K562 (cell line): ENCODE measurements around the gene TSC22D3. TPM values are rescaled to one million over a fixed set of nuclear protein-coding genes. Genes with fewer than 3 reads are reported as not detected.

Experiments
- ATAC-seq: fragments of 200-7000 bp; cut with Tn5 transposase; 3 replicates; pipeline ENCODE4 v1.9.1; 2020; ENCODE audit warnings: moderate library complexity
- BruUV-seq: library from RNA; stranded (reverse); fragments of 400-500 nt; replicated peaks from 2 replicates; lab custom pipeline; 2021; lab: Mats Ljungman, UMichigan
- CTCF ChIA-PET: fragments of 300-600 bp; formaldehyde crosslinking; extraction: SDS; loops from one replicate; lab custom pipeline; 2021; ENCODE audit warnings: low intra/inter-chr PET ratio; lab: Yijun Ruan, JAX
- POLR2A ChIA-PET: fragments of 300-600, 350-650 bp; sonication (Branson Sonifier 250); formaldehyde crosslinking; extraction: SDS; loops from one replicate; lab custom pipeline; 2021; ENCODE audit warnings: antibody characterized with exemption, inconsistent platforms; lab: Yijun Ruan, JAX
- DNase-seq, 4 experiments: peaks; one replicate each; pipeline versions ENCODE4 v3.0.0 to v3.0.0-alpha.2; 2011 to 2018; ENCODE audit warnings: low spot score in 3 of 4, mixed read lengths in 3 of 4; ENCODE audit errors: extremely low read depth in 1 of 4
- FAIRE-seq: peaks from 2 replicates; lab custom pipeline; 2011; peaks lifted over from hg19 to GRCh38; lab: Jason Lieb, UNC
- H2AFZ ChIP-seq: 2 replicates; pipeline ENCODE4 v1.6.0; 2011; ENCODE audit warnings: low read depth, low read length, control low read depth, inconsistent platforms
- H3K27ac ChIP-seq: fragments of 200-600 bp; 3 replicates; pipeline ENCODE4 v1.8.0; 2011; ENCODE audit warnings: low read depth, mild to moderate bottlenecking, control low read depth, inconsistent platforms, low read length, moderate library complexity, mixed read lengths; ENCODE audit errors: extremely low read depth
- H3K27me3 ChIP-seq, 2 experiments: fragments of 300-600 bp in 1 of 2; 2 replicates in 1 of 2; 3 replicates in 1 of 2; pipeline versions ENCODE4 v1.6.0 to v1.8.0; 2011; ENCODE audit warnings: inconsistent platforms in 2 of 2, low read length in 2 of 2, mild to moderate bottlenecking in 1 of 2, mixed read lengths in 1 of 2, moderate library complexity in 1 of 2; ENCODE audit not compliant: control insufficient read depth in 2 of 2, insufficient read depth in 2 of 2
- H3K36me3 ChIP-seq: fragments of 300-600 bp; 3 replicates; pipeline ENCODE4 v1.8.0; 2011; ENCODE audit warnings: mild to moderate bottlenecking, low read length, inconsistent platforms; ENCODE audit not compliant: control insufficient read depth, insufficient read depth
- H3K4me1 ChIP-seq, 2 experiments: fragments of 200-600 bp in 1 of 2; replicated peaks in 1 of 2; 2 replicates in 1 of 2; 3 replicates in 1 of 2; pipeline versions ENCODE4 v1.5.1 to v1.8.0; 2011; ENCODE audit warnings: inconsistent platforms in 2 of 2, low read length in 2 of 2, mild to moderate bottlenecking in 1 of 2, mixed read lengths in 1 of 2, moderate library complexity in 1 of 2; ENCODE audit not compliant: control insufficient read depth in 2 of 2, insufficient read depth in 2 of 2
- H3K4me2 ChIP-seq: 2 replicates; pipeline ENCODE4 v1.6.1; 2011; ENCODE audit warnings: low read length, control low read depth, inconsistent platforms, mixed read lengths; ENCODE audit not compliant: insufficient read depth
- H3K4me3 ChIP-seq: fragments of 200-600 bp; sonication (generic), shearing (Covaris generic); 2 replicates; pipeline ENCODE4 v1.5.1; 2016; ENCODE audit warnings: control low read depth, inconsistent platforms
- H3K79me2 ChIP-seq: fragments of 200-600 bp; 3 replicates; pipeline ENCODE4 v1.8.0; 2011; ENCODE audit warnings: low read length, inconsistent platforms; ENCODE audit not compliant: control insufficient read depth, insufficient read depth
- H3K9ac ChIP-seq, 2 experiments: 2 replicates each; pipeline versions ENCODE4 v1.6.0 to v1.6.1; 2011; ENCODE audit warnings: low read depth in 2 of 2, low read length in 2 of 2, control low read depth in 1 of 2, inconsistent platforms in 1 of 2, mild to moderate bottlenecking in 1 of 2, mixed read lengths in 1 of 2; ENCODE audit not compliant: insufficient read depth in 1 of 2
- H3K9me1 ChIP-seq: one replicate; pipeline ENCODE4 v1.6.0; 2011; ENCODE audit warnings: inconsistent platforms, mild to moderate bottlenecking, low read length, moderate library complexity; ENCODE audit not compliant: control insufficient read depth, insufficient read depth
- H3K9me3 ChIP-seq: replicated peaks from 2 replicates; pipeline ENCODE4 v1.5.1; 2011; ENCODE audit warnings: low read depth, low read length, inconsistent platforms; ENCODE audit not compliant: control insufficient read depth, insufficient read depth
- H4K20me1 ChIP-seq: replicated peaks from 2 replicates; pipeline ENCODE4 v1.6.1; 2011; ENCODE audit warnings: low read length, inconsistent platforms, mixed read lengths; ENCODE audit not compliant: control insufficient read depth, insufficient read depth
- WGBS: fragments of 100-300 bp; shearing (Covaris generic); methylation state at CpG from one replicate; pipeline ENCODE4 v1.1.6; 2016; ENCODE audit warnings: low coverage, mixed read lengths; ENCODE audit not compliant: insufficient coverage; ENCODE audit errors: missing lambda C conversion rate; 5-methylcytosine and 5-hydroxymethylcytosine counted together
- in situ Hi-C: fragments of 300-500 bp; cut with MboI; formaldehyde crosslinking; loops from 4 replicates; pipeline ENCODE4 v1.15.0; 2018; ENCODE audit warnings: inconsistent platforms, mixed read lengths
- intact Hi-C: fragments of 100-400 bp; cut with micrococcal nuclease; formaldehyde crosslinking; loops from 2 replicates; pipeline ENCODE4 v1.14.2; 2022
- polyA plus RNA-seq, 8 experiments: library from polyadenylated mRNA; depleted of rRNA in 4 of 8; stranded (reverse) in 5 of 8; unstranded in 3 of 8; fragments of >200 nt; fragmentation: Nextera tagmentation in 2 of 8; fragmentation: Illumina TruSeq in 1 of 8; extraction: Ambion mirVana in 2 of 8; extraction: Trizol in 1 of 8; gene quantifications; 2 replicates each; pipeline versions ENCODE4 v1.2.1 to v1.2.3, GENCODE V29; 2011 to 2014; ENCODE audit warnings: inconsistent platforms in 1 of 8, missing spikeins in 1 of 8
- total RNA-seq, 7 experiments: library from RNA; depleted of rRNA in 6 of 7; stranded (reverse); fragments of >200 nt in 6 of 7; fragmentation: Illumina TruSeq in 2 of 7; extraction: Trizol in 2 of 7; gene quantifications; 2 replicates each; pipeline versions ENCODE4 v1.2.1 to v1.2.3, GENCODE V29; 2011 to 2021; ENCODE audit warnings: low replicate concordance in 1 of 7
- TF ChIP-seq, protein P1 (sequence below), 3 experiments: fragments of 200-800 bp in 1 of 3; sonication (Bioruptor generic) in 1 of 3; sonication (generic) in 1 of 3; formaldehyde crosslinking in 1 of 3; IDR thresholded peaks; 2 replicates each; pipeline versions ENCODE4 v1.6.1 to v1.8.0; 2016 to 2022; ENCODE audit warnings: mild to moderate bottlenecking in 2 of 3, missing compliant biosample characterization in 2 of 3, missing genetic modification characterization in 2 of 3, missing genetic modification reagents in 1 of 3

Gene TSC22D3
- total and polyA plus RNA-seq, 9 of the 15 experiments (the other 6 are each of a cell fraction or from before 2014, with no cell fraction given) = 0.48 to 3.0 (median 0.87) TPM

DNA sequence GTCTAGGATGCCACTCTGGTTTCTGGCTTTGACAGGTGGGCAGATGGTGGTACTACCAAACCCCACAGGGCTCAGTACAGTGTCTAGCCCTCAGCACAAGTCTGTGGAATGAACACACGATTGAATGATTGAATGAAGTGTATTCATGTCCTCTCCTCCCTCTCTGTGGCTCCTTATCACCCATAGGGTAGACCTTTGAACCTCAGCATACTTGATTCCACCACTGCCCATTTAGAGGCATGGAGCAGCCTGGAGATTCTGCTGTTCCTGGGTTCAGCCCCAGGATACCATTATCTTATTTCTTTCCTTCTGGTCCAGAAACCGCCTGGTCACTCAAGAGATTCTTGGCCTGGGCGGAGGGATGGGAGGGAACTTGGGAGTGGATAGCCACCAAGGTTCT lies 93.3 kb downstream of the TSC22D3 start:
- TF ChIP-seq, protein P1, sequence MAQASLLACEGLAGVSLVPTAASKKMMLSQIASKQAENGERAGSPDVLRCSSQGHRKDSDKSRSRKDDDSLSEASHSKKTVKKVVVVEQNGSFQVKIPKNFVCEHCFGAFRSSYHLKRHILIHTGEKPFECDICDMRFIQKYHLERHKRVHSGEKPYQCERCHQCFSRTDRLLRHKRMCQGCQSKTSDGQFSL (CRISPR knock-in tag; IDR thresholded peaks at IDR 0.05) = no peak
- TF ChIP-seq, protein P1 (tag; IDR thresholded peaks at IDR 0.05) = no peak
- TF ChIP-seq, all 486 proteins: peak for 0
- intact Hi-C loops = no loop called here
- no peaks in the 10 kb centered on the region for H3K36me3 ChIP-seq
- no peak for ATAC-seq
- ChIA-PET CTCF (no interaction called here), POLR2A (no interaction called here)
- H3K4me2 ChIP-seq = no peak overlapping the region
- no peak for FAIRE-seq
- H3K9ac ChIP-seq = no peak overlapping the region
- H3K4me1 ChIP-seq = peaks cover 11 to 20% of the 10 kb centered on the region in 2 experiments; a peak in 3 of 5 replicates
- no peak overlapping the region for H3K4me3 ChIP-seq
- BruUV-seq = no TSS peak
- no peaks in the 10 kb centered on the region for H4K20me1 ChIP-seq
- 42% methylated on average over 3 of the region's 3 CpGs for WGBS
- in situ Hi-C loops = no loop called here
- no peaks in the 10 kb centered on the region for H3K27me3 ChIP-seq
- H3K9me3 ChIP-seq = no peaks in the 10 kb centered on the region
- no peak overlapping the region for H2AFZ ChIP-seq
- no peak for DNase-seq
- H3K79me2 ChIP-seq = no peaks in the 10 kb centered on the region
- no peak overlapping the region for H3K27ac ChIP-seq
- H3K9me1 ChIP-seq = no peaks in the 10 kb centered on the region
